Body of pancreas (tissue), 4 donors: ENCODE results near the gene IGFN1. TPM values are rescaled to one million over a fixed set of nuclear protein-coding genes. Genes with fewer than 3 reads are reported as not detected.
"Not testable (repeated sequence)": the region's sequence is repeated elsewhere in the genome, so short reads cannot be mapped to it uniquely, and the experiment has no call there.

ENCODE experiments used
- ATAC-seq: fragments of 150-250 bp; one replicate; pipeline ENCODE4 v1.9.1; 2016
- DNase-seq, 4 donors: peaks; one replicate each; pipeline ENCODE4 v3.0.0-alpha.2; 2019
- H3K27ac ChIP-seq, 4 donors: fragments of 200-600 bp; sonication (generic); 1 replicate in 3 of 4; 2 replicates in 1 of 4; pipeline versions ENCODE4 v1.5.1 to v1.6.1; 2016 to 2019; ENCODE audit warnings: mild to moderate bottlenecking in 1 of 4, mixed read lengths in 1 of 4, moderate library complexity in 1 of 4
- H3K27me3 ChIP-seq, 2 donors: fragments of 200-600 bp; sonication (generic); one replicate each; pipeline ENCODE4 v1.6.0; 2016; ENCODE audit warnings: mild to moderate bottlenecking in 1 of 2
- H3K36me3 ChIP-seq, 2 donors: fragments of 200-600 bp; sonication (generic); replicated peaks in 1 of 2; 2 replicates each; pipeline ENCODE4 v1.5.1; 2016; ENCODE audit warnings: low read depth in 2 of 2; ENCODE audit not compliant: insufficient read depth in 1 of 2
- H3K4me1 ChIP-seq: fragments of 200-600 bp; sonication (generic); one replicate; pipeline ENCODE4 v1.6.0; 2016
- H3K4me3 ChIP-seq, 2 donors: fragments of 200-600 bp; sonication (generic); 1 replicate in 1 of 2; 2 replicates in 1 of 2; pipeline ENCODE4 v1.5.1; 2016 to 2019
- H3K9me3 ChIP-seq, 3 donors: fragments of 200-600 bp; sonication (generic); 1 replicate in 2 of 3; 2 replicates in 1 of 3; pipeline ENCODE4 v1.5.1; 2016
- POLR2A ChIP-seq, 3 donors: fragments of 450-650 bp; IDR thresholded peaks; one replicate each; pipeline ENCODE4 v1.6.1; 2016; ENCODE audit warnings: antibody characterized with exemption in 3 of 3, mild to moderate bottlenecking in 2 of 3
- WGBS, 2 donors: methylation state at CpG; one replicate each; pipeline ENCODE4 v1.1.5; 2017; 5-methylcytosine and 5-hydroxymethylcytosine counted together
- intact Hi-C: fragments of 100-400 bp; cut with DNase I; formaldehyde crosslinking; loops from one replicate; pipeline ENCODE4 v1.15.1; 2023
- total RNA-seq, 2 donors: library from RNA; depleted of rRNA; stranded (reverse); fragments of >200 nt; gene quantifications; one replicate each; pipeline ENCODE4 v1.1.0, GENCODE V29; 2016
- TF ChIP-seq, protein P1 (sequence below), 7 experiments: fragments of 450-650 bp in 4 of 7; fragments of 200-600 bp in 3 of 7; sonication (generic) in 3 of 7; IDR thresholded peaks; one replicate each; pipeline ENCODE4 v1.5.1; 2016 to 2019; ENCODE audit warnings: antibody characterized with exemption in 7 of 7

IGFN1 gene
- total RNA-seq, 2 donors from 2014 or later: 6.9 to 23.1 TPM

DNA sequence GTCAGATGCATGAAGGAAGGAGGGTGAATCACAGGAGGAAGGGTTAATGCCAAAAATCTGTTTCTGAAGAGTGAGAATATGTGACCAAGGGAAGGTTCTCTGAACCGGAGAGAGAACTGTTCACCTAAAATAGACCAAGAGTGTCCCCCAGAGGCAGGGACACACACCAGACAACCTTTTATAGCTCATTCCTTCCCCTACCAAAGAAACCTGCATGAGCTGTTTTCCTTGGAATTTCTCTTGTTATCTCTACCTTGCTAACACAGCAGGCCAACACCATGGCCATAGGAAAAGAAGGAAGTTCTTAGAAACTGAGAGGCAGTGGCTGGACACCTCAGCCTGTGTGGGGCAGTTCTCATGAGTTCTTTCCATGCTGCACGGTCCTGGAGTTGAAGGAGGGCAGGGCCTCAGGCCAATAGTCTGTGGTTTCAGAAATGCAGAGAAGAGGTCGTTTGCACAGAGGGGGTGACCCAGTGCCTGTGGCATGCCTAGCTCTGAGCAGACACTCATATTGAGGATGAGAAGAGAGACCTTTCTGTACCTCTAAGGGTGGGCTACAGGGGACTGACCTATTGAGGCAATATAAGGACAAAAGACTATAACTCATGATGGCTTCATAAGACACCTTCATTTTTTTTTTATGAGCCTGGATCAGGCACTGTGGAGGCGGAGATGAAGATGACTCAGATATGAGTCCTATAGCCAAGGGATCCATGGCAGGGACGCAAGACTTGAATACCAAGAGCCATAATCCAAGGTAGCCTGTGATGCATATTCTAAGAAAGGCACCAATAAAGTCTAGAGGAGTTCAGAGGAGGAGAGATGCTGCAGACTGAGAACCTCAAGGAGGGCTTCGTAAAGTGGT, 39.4 kb downstream of the IGFN1 start:
- Histone ChIP-seq H3K36me3 (no peaks in the 10 kb centered on the region), H3K4me1 (no peaks in the 10 kb centered on the region), H3K27ac (no peak overlapping the region), H3K27me3 (no peaks in the 10 kb centered on the region), H3K9me3 (no peaks in the 10 kb centered on the region), H3K4me3 (no peak overlapping the region)
- DNase-seq (no peak), ATAC-seq (no peak)
- intact Hi-C loops: loop anchor here (10.0 kb wide), 2 partner anchors 135 to 255 kb away; no protein-coding TSS in a partner anchor
- 71 to 82% methylated on average over 6 of the region's 6 CpGs for WGBS, 2 donors
- TF ChIP-seq POLR2A (IDR thresholded peaks at IDR 0.05): no peak
- TF ChIP-seq, protein P1, sequence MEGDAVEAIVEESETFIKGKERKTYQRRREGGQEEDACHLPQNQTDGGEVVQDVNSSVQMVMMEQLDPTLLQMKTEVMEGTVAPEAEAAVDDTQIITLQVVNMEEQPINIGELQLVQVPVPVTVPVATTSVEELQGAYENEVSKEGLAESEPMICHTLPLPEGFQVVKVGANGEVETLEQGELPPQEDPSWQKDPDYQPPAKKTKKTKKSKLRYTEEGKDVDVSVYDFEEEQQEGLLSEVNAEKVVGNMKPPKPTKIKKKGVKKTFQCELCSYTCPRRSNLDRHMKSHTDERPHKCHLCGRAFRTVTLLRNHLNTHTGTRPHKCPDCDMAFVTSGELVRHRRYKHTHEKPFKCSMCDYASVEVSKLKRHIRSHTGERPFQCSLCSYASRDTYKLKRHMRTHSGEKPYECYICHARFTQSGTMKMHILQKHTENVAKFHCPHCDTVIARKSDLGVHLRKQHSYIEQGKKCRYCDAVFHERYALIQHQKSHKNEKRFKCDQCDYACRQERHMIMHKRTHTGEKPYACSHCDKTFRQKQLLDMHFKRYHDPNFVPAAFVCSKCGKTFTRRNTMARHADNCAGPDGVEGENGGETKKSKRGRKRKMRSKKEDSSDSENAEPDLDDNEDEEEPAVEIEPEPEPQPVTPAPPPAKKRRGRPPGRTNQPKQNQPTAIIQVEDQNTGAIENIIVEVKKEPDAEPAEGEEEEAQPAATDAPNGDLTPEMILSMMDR (IDR thresholded peaks at IDR 0.05): no peak

DNA sequence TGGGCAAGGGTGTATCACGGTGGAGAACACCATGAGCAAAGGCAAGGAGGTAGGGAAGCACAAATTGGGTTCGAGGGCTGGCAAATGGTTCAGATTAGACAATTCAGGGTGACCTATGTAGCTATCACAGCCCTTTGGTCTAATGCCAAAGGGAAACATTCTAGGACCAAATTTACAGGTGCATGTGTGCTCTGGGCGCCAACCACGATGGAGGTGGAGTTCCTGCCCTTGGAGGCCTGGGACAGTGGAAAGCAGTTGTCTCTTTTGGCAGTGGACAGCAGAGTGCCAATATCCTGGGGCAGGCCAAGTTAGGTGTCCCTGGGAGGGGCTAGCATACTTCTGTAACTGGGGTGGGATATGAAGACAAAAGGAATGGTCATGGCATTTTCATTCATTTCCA, 40.1 kb downstream of the IGFN1 start:
- TF ChIP-seq POLR2A (IDR thresholded peaks at IDR 0.05): no peak
- TF ChIP-seq, protein P1 (IDR thresholded peaks at IDR 0.05): no peak
- no peaks in the 10 kb centered on the region for H3K9me3 ChIP-seq
- 75 to 78% methylated on average over 4 of the region's 4 CpGs for WGBS, 2 donors
- no peak overlapping the region for H3K4me3 ChIP-seq
- no peaks in the 10 kb centered on the region for H3K36me3 ChIP-seq
- H3K27ac ChIP-seq: no peak overlapping the region
- no peak for DNase-seq
- no peak for ATAC-seq
- no peaks in the 10 kb centered on the region for H3K27me3 ChIP-seq
- intact Hi-C loops: no loop called here
- H3K4me1 ChIP-seq: no peaks in the 10 kb centered on the region

DNA sequence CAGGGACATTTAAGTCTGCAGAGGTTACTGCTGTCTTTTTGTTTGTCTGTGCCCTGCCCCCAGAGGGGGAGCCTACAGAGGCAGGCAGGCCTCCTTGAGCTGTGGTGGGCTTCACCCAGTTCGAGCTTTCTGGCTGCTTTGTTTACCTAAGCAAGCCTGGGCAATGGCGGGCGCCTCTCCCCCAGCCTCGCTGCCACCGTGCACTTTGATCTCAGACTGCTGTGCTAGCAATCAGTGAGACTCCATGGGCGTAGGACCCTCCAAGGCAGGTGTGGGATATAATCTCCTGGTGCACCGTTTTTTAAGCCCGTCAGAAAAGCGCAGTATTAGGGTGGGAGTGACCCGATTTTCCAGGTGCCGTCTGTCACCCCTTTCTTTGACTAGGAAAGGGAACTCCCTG, 49.0 kb downstream of the IGFN1 start:
- not testable (repeated sequence) for H3K9me3 ChIP-seq, H3K4me1 ChIP-seq, H3K36me3 ChIP-seq, H3K4me3 ChIP-seq, H3K27me3 ChIP-seq, ATAC-seq, H3K27ac ChIP-seq, DNase-seq
- intact Hi-C loops: loop anchor here (5.0 kb wide), 1 partner anchor 102 kb away; no protein-coding TSS in a partner anchor
- WGBS, 2 donors: 78 to 95% methylated on average over 4 to 9 of the region's 11 CpGs

DNA sequence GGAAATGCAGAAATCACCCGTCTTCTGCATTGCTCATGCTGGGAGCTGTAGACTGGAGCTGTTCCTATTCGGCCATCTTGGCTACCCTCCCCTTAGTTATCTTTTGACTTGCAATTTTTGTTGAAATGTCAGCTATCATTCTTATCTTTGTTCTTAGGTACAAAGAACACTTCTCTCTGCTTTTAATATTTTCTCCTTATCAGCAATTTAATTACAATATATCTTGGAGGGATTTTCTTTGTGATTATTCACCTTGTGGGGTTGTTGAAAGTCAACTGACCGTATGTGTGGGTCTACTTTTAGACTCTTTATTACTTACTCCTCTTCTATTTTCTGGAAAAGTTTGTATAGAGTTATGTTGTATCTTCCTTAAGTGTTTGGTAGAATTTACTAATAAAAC, 49.5 kb downstream of the IGFN1 start:
- H3K27ac ChIP-seq: no peak overlapping the region
- intact Hi-C loops: loop anchor here (5.0 kb wide), 1 partner anchor 103 kb away; no protein-coding TSS in a partner anchor
- no peak overlapping the region for H3K4me3 ChIP-seq
- ATAC-seq: no peak
- DNase-seq: no peak
- TF ChIP-seq POLR2A (IDR thresholded peaks at IDR 0.05): no peak
- WGBS, 2 donors: 89 to 95% methylated on average over 3 of the region's 3 CpGs
- H3K36me3 ChIP-seq: no peaks in the 10 kb centered on the region
- peaks cover 2% of the 10 kb centered on the region for H3K4me1 ChIP-seq
- H3K9me3 ChIP-seq: no peaks in the 10 kb centered on the region
- H3K27me3 ChIP-seq: no peaks in the 10 kb centered on the region

DNA sequence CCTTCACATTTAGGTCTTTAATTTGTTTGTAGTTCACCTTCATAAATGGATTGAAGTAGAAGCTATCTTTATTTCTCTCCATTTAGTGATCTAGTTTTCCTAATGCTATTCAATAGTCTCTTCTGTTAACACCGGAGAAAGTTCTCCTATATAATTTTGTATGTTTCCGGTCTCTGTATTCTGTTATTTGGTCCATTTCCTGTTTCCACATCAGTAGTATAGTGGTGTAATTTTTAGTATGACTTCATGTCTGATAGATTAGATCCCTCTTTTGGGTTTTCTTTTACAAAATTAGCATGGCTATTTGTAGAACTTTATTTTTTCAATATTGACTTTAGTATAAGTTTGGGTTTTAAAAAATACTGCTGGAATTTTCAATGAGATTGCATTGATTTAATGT, 51.1 kb downstream of the IGFN1 start:
- ATAC-seq (no peak), DNase-seq (no peak)
- no peaks in the 10 kb centered on the region for H3K27me3 ChIP-seq
- peaks cover 3% of the 10 kb centered on the region for H3K4me1 ChIP-seq
- no peaks in the 10 kb centered on the region for H3K36me3 ChIP-seq
- H3K9me3 ChIP-seq: no peaks in the 10 kb centered on the region
- 80 to 85% methylated on average over 2 of the region's 2 CpGs for WGBS, 2 donors
- intact Hi-C loops: loop anchor here (5.0 kb wide), 1 partner anchor 104 kb away; no protein-coding TSS in a partner anchor
- no peak overlapping the region for H3K27ac ChIP-seq
- no peak overlapping the region for H3K4me3 ChIP-seq
- TF ChIP-seq POLR2A (IDR thresholded peaks at IDR 0.05): no peak
- TF ChIP-seq, protein P1 (IDR thresholded peaks at IDR 0.05): no peak
